HG03045 (cell line): Measurements from ENCODE around the gene TBP.
"Not testable (repeated sequence)": the region's sequence is repeated elsewhere in the genome, so short reads cannot be mapped to it uniquely, and the experiment has no call there.

ENCODE experiments used
- ATAC-seq: cut with Tn5 transposase; IDR thresholded peaks from one replicate; pipeline ENCODE4 v1.9.1; 2021; ENCODE audit warnings: mild to moderate bottlenecking, moderate library complexity; ENCODE audit not compliant: unreplicated experiment

TBP gene

GRCh38 chr6:170597278-170597677 is 43.1 kb downstream of the TBP start:
- ATAC-seq: no peak

GRCh38 chr6:170605574-170606259 is 51.5 kb downstream of the TBP start:
- no peak for ATAC-seq

GRCh38 chr6:170609225-170609624 is 55.1 kb downstream of the TBP start:
- not testable (repeated sequence) for ATAC-seq

GRCh38 chr6:170612256-170612804 is 58.2 kb downstream of the TBP start:
- ATAC-seq: peak; percentile 89

- not testable (repeated sequence) for ATAC-seq
Measured at GRCh38 chr6:170616020-170616554, 61.9 kb downstream of the TBP start.
